Measurements from ENCODE around the gene TTLL9.

DNA sequence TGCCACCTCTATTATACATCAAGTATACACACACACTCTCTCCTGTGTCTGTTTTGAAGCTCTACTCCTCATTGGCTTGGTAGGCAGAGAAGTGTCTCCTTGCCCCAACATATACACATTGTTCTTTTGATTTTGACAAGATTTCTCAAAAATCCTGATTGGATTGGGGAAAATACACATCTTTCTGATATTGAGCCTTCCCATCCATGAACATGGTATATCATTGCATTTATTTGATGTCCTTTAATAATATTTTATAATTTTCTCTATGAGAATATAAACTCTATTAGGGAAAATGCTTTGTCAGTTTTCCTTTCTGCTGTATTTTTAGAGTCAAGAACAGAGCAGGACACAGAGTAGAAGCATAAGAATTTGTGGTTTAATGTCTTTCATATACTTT lies 7.2 kb downstream of the TTLL9 start:
- TF ChIP-seq POLR2A (IDR thresholded peaks at IDR 0.05; ENCODE audit: low read depth, low read length) (no peak), POU2F2 (IDR thresholded peaks at IDR 0.05; ENCODE audit: low read depth, low read length) (no peak)
